ENCODE data around the gene YBX2.

GRCh38 chr17:7322520-7323194, 28.2 kb upstream of the YBX2 start:
- TF ChIP-seq, protein P1, sequence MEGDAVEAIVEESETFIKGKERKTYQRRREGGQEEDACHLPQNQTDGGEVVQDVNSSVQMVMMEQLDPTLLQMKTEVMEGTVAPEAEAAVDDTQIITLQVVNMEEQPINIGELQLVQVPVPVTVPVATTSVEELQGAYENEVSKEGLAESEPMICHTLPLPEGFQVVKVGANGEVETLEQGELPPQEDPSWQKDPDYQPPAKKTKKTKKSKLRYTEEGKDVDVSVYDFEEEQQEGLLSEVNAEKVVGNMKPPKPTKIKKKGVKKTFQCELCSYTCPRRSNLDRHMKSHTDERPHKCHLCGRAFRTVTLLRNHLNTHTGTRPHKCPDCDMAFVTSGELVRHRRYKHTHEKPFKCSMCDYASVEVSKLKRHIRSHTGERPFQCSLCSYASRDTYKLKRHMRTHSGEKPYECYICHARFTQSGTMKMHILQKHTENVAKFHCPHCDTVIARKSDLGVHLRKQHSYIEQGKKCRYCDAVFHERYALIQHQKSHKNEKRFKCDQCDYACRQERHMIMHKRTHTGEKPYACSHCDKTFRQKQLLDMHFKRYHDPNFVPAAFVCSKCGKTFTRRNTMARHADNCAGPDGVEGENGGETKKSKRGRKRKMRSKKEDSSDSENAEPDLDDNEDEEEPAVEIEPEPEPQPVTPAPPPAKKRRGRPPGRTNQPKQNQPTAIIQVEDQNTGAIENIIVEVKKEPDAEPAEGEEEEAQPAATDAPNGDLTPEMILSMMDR (IDR thresholded peaks at IDR 0.05) = no peak
- no peak for TF ChIP-seq POLR2AphosphoS5 (IDR thresholded peaks at IDR 0.05)
- no peak for TF ChIP-seq POLR2A (IDR thresholded peaks at IDR 0.05)
- TF ChIP-seq EP300 (IDR thresholded peaks at IDR 0.05) = no peak
